Smooth muscle cell of the brain vasculature (primary cell): Measurements from ENCODE around the gene SRC.

Experiments used
- DNase-seq: peaks from one replicate; pipeline ENCODE4 v3.0.0-alpha.2; 2012; ENCODE audit warnings: low read depth, low spot score

SRC gene

DNA sequence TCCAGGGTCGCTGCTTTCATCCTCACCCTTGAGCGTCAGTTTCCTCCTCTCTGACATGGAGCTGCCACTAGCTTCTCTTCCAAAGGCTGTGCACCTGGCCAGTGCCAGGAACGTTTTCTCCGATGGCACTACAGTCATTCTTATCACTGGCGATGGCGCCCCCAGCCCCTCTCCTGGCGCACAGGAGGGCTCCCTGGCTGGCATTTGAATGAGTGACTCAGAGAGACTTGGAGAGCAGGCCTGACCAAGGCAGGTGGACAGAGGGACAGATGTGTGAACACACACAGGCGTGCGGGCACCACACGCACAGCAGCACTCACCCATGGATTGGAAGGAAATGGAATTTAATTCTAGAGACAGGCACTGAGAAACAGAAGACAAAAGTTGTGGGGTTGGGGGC lies 77.6 kb downstream of the SRC start:
- no peak for DNase-seq

DNA sequence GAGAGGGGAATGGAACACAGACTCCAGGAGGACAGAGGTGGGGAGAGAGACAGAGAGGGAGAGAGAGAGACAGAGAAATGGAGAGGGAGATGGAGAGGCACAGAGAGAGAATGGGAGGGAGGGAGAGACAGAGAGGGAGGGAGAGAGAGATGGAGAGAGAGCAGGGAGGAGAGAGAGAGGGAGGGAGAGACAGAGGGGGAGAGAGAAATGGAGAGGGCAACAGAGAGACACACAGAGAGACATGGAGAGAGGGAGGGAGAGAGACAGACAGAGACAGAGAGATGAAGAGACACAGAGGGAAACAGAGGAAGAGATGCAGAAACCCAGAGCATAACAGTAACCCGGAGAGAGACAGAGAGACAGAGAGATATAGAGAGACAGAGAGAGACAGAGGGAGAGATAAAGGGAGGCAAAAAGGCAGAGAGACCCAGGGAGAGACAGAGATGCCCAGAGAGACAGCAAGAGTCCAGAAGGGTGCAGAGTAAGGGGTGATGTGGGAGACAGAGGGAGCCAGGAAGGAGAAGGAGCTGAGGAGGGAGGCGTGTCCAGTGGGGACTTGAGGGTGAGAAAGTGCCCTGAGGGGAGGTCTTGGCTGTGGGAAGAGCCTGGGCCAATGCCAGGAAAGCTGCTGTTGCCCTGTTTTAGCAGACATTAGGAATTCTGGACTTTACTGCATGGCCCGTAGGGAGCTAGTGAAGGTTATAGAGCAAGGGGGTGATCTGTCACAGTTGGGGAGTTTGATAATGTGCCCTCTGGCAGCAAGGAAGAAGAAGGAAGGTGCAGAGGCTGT lies 78.3 kb downstream of the SRC start:
- DNase-seq = no peak

DNA sequence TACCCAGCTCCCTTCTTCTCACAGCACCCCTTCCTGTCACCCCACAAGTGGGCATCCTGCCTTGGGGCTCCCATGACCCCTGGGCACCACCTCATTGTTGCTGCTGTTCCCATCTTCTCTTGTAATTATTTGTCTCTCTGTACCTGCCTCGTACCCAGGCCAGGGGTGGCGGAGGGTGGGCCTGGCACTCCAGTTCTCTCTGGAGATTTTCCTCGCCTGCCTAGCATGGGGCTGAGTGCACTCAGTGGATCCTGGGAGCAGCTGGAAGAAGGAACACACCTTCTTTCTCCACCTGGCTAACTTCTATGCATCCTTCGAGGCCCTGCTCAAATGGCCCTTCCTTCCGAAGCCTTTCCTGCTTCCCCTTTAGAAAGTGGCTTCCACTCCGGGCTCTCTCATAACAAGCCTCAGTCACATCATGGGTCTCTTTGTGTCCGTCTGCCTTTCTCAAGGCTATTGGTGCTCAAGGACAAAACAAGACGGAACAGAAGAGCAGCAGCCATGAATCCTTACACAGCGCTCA lies 79.2 kb downstream of the SRC start:
- DNase-seq = no peak

DNA sequence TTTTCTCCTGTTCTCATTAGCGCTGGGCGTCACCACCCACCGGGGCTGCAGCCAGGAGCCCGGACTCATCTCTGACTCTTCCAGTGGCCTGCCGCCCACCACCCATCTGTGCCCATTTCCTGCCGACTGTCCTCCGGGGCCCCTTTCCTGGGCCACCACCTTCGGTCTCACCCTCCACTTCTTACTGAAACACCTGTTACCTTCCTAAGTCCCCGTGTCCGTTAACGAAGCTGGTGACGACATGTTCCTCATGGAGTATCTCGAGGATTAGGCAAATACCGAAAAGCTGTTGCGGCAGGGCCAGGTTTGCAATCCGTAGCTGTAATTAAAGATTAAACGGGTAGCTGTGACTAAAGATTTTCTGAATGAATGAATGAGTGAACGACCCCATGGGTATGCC lies 80.2 kb downstream of the SRC start:
- no peak for DNase-seq

DNA sequence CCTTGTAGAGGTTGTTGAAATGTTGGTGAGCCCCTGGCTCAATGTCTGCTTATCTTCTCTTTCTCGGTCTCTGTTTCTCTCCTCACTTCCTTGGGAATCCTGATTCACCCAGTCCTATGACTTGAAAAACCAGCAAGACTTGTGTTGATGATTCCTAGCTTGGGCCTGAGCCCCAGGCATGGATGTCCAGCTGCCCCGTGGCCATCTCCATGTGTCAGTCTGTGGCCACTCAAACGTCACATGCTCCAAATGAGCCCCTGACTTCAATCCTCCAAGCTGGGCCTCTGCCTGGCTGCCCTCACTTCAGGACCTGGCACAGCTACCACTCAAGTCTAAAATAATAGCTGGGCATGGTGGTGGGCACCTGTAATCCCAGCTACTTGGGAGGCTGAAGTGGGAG lies 81.0 kb downstream of the SRC start:
- DNase-seq = no peak

DNA sequence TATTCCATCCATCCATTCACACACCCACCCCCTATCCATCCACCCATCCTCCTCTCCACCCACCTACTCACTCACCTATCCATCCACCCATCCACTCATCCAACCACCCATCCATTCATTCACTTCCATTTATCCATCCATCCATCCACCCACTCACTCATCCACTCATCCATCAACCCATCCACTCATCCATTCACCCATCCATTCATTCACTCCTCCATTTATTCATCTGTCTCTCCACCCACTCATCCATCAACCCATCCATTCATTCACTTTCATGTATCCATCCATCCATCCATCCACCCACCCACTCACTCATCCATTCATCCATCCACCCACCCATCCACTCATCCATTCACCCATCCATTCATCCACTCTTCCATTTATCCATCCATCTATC lies 84.1 kb downstream of the SRC start:
- DNase-seq = no peak

DNA sequence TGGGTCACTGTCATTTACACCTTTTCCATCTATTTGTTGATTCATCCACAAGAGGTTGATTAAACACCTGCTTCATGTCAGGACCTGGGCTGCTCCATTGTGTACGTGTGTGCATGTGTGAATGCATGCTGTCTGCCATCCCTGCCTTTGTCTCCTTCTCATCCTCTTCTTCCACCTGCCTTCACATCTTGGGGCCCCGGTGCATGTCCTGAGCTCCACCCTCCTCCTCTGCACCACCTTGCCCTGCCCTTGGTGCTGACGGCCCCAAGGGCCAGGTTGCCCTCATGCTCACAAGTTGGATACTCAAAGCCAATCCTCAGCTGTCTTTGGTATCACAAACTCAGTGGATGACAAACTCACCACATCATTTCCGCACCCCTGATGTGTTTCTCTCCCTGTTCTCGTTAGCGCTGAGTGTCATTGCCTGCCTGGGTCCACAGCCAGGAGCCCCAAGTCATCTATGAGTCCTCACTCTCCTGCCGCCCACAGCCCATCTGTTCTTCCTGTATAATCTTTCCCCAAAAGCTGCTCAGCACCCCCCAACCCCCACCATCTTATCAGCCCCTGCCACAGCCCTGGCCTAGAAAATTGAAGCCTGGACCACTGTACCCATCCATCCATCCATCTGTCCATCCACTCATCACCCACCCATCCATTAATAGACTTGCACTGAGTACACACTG lies 85.0 kb downstream of the SRC start:
- no peak for DNase-seq

DNA sequence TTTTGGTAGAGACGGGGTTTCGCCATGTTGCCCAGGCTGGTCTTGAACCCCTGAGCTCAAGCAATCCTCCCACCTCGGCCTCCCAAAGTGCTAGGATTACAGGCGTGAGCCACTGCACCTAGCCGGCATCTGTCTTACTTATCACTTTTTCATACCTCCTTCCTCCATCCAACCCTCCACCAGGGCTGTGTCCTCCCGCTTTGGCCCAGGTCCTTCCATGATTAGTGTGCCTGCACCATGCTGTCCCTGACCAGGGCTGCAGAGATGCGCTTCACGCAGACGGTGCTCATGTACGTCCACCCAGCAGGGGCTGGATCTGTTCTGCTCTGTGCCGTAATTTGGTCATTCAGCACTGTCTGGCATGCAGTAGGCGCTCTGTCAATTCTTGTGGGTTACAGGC lies 85.8 kb downstream of the SRC start:
- DNase-seq = no peak

DNA sequence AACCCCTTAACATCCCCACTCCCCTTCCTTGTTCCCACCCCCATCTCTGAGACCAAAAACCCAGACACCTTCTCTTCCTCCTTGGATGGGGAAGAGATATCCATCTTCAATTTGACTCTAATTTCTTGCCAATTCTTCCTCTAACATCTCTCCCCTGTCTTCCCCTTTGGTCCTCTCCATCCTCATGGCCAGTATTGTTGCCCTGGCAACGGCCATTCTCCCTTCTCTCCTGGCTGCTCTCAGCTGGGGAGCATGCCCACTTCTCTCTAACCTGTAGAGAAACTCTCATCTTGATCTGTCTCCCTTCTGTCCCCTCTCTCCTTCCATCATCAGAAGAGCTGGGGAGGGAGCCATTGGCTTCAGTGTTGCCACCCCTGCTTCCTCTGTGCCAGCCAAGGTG lies 86.7 kb downstream of the SRC start:
- DNase-seq = no peak

DNA sequence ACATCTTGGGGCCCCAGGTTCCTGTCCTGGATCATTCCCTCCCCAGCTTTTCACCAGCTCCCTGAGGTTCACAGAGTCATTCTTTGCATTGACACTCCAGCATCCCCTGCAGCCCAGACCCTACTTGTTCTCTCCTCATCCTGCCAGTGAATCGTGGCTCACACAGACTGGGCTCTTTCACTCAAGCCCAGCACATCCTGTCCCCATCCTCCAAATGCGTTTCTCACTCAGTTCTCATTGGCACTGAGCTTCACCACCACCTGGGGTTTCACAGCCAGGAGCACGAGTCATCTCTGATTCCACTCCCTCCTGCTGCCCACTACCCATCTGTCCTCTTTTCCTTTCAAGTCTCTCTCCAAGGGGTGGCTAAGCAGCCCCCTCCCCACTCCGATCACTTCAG lies 89.7 kb downstream of the SRC start:
- DNase-seq = no peak

DNA sequence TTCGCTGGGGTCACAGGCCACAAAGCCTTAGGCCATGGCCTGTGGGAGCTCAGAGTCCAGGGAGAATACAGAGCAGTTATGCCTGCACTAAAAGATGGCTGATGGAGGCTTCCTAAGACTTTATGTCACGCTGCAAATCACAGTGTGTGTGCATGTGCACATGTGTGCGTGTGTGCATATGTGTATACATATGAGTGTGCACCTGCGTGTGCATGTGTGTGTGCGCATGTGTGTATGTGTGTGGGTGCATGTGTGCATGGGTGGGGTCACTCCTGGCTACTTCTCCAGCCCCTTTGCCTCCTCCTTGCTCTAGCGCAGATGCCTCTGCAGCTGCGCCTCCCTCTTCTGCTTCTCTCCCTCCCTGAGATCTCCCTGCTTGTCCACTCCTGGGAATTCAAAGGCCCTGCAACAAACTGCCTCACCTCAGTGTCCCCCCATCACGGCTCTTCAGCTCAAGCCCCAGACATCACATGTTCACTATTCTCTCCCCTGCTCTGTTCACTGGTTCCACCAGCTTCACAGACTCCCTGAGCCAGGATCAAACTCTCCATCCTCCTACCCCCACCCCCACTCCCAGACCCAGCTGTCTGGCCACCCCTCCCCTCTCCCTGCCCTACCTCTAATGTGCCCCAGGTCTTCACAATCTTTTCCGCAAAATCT lies 90.7 kb downstream of the SRC start:
- DNase-seq = no peak

DNA sequence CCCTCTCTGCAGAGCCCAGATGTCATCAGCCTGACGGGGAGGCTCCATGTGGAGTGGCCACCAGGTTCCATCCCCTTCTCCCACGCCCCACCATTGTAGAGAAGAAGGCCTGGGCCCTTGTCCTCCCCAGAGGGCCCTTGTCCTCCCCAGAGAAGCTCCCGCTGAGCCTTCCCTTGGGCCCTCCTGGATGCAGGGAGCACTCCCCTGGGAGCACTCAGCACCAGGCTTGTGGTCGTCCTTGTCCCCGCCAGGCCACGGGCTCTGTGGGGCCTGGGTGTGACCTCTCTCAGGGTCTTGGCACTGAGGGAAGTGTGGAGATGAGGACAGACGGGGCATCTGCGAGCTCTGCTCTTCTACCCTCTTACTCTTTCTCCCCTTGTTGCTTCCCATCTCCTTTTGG lies 91.7 kb downstream of the SRC start:
- DNase-seq = no peak

DNA sequence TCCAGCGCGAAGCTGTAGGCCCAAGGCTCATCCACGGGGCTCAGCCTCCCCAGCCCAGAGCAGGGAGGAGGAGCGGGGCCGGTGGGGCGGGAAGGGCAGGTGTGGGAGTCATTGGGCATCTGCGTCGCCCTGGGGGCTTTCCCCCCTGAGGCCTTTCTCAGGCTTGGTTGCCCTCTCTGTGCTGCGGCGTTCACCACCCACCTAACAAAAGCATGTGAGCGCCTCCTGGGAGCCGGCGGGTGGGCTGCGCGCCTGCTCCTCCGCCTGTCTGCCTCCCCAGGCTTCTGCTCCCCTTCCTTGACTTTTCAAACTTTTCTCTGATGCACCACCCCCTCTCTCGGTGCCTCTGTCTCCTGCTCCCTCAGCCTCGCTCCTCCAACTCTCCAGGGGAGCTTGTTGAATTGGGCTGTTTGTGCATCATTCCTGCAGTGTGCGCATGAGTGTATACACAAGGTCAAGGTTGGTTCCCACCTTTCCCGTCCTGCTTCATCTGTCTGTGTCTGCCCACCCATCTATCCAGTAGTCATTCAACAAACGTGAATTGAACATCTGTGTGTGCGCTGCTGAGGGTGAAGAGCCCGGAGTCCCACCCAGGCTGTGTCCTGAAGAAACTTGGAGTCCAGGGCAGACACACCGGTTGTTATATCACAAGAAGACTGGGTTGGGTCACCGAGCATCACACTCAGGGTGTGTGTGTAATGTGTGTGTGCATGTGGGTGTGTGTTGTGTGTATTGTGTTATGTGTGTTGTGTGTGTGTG lies 92.7 kb downstream of the SRC start:
- DNase-seq = no peak

DNA sequence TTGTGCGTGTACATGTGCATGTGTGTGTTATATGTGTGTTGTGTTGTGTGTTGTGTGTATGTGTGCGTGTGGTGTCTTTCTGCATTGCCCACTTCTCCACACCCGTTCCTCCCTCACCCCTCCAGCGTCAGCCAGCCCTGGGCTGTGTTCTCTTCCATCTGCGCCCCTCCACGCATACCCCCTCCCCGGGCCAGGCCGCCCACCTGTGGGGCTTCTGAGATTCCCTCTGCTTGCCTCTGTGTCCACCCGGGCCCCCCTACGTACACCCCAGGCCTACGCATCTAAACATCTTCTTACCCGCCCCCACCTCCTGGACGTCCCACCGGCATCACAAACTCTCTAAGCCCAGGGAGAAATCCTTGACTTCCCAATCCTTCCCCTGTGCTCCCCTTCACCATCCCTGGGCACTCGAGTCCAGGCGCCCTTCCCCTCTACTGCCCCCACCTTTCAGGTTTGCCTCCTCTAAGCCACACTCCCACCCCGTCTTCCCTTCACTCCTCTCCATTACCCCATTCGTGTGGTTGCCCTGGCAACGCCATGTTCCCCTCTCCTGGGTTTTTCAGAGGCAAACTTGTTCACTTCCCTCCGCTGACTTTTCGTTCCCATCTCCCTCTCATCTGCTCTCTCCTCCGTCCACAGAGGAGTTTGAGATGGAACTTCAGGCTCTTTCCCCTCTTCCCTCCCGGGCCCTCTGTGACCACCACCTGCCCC lies 93.4 kb downstream of the SRC start:
- DNase-seq = no peak

DNA sequence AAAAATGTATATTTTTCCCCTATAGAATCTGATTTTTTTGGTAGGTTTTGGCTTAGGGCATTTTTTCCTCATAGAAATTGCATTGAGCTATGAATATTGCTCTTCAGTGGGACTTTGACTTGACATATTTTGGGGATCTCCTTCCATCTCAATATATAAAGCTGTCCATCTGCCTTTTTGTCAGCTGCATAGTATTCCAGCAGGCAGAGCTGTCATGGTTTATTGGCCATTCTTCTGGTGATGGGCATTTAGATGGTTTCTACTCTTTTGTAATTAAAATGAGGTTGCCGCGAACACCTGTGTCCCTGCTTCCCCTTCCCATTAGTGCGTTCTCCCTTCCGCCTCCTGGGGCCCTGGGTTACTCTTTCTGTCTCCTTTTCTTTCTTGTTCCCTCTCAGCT lies 95.1 kb downstream of the SRC start:
- DNase-seq = no peak

DNA sequence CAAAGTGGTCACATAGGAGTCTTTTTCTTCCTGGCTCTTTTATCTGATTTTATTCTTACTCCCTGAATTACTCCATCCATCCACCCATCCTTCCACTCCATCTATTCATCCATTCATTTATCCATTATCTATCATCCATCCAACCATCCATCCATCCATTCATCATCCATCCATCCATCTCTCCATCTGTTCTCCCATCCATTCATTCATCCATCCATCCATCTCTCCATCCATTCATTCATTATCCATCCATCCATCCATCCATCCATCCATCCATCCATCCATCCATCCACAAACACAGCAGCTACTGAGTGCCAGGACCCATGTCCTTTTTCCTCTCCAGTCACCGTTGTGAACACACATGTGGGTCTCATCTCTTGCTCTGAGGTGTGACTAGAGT lies 96.6 kb downstream of the SRC start:
- no peak for DNase-seq

DNA sequence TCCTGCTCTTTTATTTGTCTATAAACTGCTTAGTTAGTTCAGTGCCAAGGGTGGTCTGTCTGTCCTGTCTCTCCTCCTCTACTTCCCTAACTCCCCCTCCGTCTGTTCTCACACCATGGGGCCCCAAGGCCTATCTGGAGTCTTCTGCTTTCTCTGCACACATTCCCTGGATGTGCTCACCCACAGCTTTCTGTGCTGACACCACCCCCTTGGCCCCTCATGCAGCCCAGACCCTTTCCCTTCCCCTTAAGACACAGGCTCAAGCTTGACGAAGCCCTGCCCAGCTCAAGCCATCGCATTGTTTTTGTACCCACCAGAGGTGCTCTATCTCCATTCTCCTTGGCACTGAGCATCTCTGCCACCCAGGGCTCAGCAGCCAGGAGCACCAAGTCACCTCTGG lies 97.0 kb downstream of the SRC start:
- no peak for DNase-seq

DNA sequence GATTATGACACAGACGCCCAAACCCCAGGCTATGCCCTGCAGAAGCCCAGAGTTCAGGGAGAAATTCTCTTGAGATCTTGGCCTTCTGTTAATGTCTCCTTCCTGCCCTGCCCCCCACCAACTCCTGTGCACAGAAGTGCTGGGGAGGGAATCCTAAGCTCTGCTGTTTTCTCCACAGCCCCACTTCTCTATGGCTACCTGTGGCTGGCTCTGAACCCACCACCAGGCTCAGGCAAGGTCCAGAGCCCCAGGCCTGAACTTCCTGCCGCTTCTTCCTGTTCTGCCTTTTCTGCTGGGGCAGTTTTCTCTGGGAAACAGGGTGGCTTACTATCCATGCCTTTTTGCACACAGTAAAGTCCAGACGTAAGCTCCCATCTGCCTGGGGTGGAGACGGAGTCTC lies 97.7 kb downstream of the SRC start:
- no peak for DNase-seq

DNA sequence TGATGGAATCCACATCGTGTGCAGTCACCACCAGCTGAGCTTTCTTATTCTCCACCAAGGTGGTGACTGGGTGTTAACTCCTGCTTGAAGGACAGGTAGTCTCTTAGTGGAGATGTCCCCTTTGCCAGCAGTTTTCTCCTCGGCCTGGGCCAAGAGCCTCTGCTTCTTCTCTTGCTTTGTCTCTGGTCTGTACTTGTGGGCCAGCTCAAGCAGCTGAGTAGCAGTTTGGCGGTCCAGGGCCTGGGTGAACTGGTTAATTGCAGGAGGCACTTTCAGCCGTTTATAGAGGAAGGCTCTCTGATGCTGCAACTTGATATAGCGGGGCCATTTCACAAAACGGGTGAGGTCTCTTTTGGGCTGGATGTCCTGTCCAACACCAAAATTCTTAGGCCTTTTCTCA lies 99.1 kb downstream of the SRC start:
- DNase-seq = no peak

DNA sequence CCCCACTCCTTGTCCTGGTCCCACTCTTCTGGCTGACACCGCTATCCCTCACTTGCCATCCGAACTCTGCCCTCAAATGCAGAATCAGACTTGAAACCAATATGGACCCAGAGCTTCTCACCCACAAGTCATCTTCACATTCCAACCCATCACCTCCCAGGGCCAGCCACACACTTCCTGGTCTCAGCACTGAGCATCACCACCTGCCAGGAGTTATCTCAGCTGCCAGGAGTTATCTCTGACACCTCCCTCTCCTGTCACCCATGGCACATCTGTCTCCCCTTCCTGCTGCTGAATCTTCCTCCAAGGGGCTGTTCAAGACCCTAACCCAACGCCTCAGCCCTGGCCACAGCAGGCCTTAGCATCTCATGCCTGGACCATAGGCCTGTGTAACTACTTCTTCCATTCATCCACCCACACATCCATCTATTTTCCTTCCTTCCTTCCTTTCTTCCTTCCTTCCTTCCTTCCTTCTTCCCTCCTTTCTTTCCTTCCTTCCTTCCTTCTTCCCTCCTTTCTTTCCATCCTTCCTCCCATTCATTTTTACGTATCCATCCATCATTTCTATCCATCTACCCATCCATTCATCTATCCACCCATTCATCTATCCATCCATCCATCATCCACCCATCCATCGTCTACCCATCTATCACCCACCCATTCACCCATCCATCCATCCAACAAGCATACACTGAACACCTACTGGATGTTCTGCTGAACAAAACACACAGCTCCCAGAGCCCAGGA lies 100.5 kb downstream of the SRC start:
- no peak for DNase-seq

DNA sequence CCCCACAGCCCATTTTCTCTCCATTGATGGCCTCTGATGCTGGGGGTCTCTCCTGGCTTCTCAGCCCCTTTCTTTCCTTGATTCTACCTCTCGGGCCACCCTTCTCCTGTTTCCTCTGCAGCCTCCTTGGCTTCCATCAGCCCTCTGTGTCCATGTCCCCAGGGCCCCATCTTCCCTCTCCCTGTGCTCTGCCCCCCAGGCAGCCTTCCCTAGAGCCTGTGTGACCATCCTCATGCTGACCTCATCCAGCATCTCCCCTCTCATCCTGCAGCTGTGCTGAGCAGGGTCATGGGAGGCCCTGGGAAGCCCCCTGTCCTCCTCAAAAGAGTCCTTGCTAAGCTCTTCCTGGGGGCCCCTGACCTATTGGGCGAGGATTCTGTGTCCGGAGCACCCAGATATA lies 101.7 kb downstream of the SRC start:
- DNase-seq = no peak
